ENCODE data around the gene MAPRE2. TPM values are rescaled to one million over a fixed set of nuclear protein-coding genes. Genes with fewer than 3 reads are reported as not detected.

Gene MAPRE2
- total RNA-seq, 1 experiment from 2014 or later, result 29.4 TPM

- Mint-ChIP-seq H3K9me3 (no peaks in the 10 kb centered on the region), H3K27ac (peak overlapping the region in 1 of 3 experiments; percentile 23; a peak in 2 of 7 replicates), H3K27me3 (ENCODE audit: low read depth) (no peaks in the 10 kb centered on the region), H3K4me3 (peak overlapping the region in 1 of 2 experiments; percentile 10; a peak in 1 of 5 replicates), H3K4me1 (peaks cover 20 to 29% of the 10 kb centered on the region in 2 experiments), H3K36me3 (ENCODE audit: insufficient read depth in 1 of 3, low read depth in 3 of 3) (peaks cover 4 to 5% (median 5%) of the 10 kb centered on the region in 3 experiments)
- Histone ChIP-seq H3K9me3 (ENCODE audit: control insufficient read depth, low read depth, low read length) (no peaks in the 10 kb centered on the region), H3K9ac (ENCODE audit: extremely low read depth, insufficient read length, low read length) (no peak overlapping the region), H2AFZ (ENCODE audit: low read length) (no peak overlapping the region), H2AK5ac (ENCODE audit: insufficient read length, low read length) (no peak overlapping the region), H3K18ac (ENCODE audit: insufficient read length, low read depth, low read length) (peak overlapping the region; percentile 34), H2BK20ac (ENCODE audit: low read depth, low read length, poor library complexity, severe bottlenecking) (no peak overlapping the region), H4K91ac (ENCODE audit: insufficient read length, low read depth, low read length) (no peak overlapping the region), H4K8ac (replicated peaks; ENCODE audit: insufficient read length, low read depth, low read length) (no peak overlapping the region), H3K27me3 (ENCODE audit: insufficient read depth, low read length) (no peaks in the 10 kb centered on the region), H3K4ac (ENCODE audit: low read depth, low read length) (no peak overlapping the region), H2BK15ac (ENCODE audit: low read depth, low read length) (no peak overlapping the region), H3K4me1 (ENCODE audit: insufficient read depth, low read length) (peaks cover 6% of the 10 kb centered on the region), H2BK120ac (ENCODE audit: low read depth, low read length, poor library complexity, severe bottlenecking) (no peak overlapping the region), H3K27ac (ENCODE audit: insufficient read length, low read depth, low read length) (no peak overlapping the region), H3K79me1 (ENCODE audit: insufficient read depth, low read depth, low read length, poor library complexity, severe bottlenecking) (peaks cover 6% of the 10 kb centered on the region), H3K14ac (ENCODE audit: insufficient read depth, low read length) (no peak overlapping the region), H2BK12ac (ENCODE audit: insufficient read length, low read depth, low read length) (no peak overlapping the region), H3K4me2 (ENCODE audit: insufficient read depth, insufficient read length, low read length) (no peak overlapping the region), H3K56ac (ENCODE audit: insufficient read length, low read depth, low read length) (no peak overlapping the region), H3K23me2 (ENCODE audit: insufficient read length, low read depth, low read length, poor library complexity, severe bottlenecking) (no peaks in the 10 kb centered on the region), H3T11ph (ENCODE audit: low read length) (no peak overlapping the region), H4K5ac (ENCODE audit: insufficient read length, low read depth, low read length) (no peak overlapping the region), H3K23ac (ENCODE audit: insufficient read length, low read depth, low read length) (no peak overlapping the region), H3K79me2 (ENCODE audit: insufficient read depth, low read length) (peaks cover 6% of the 10 kb centered on the region; the same call in 1 of the 2 replicates), H4K20me1 (ENCODE audit: control insufficient read depth, insufficient read depth, insufficient read length) (no peaks in the 10 kb centered on the region), H2BK5ac (ENCODE audit: insufficient read length, low read length) (no peak overlapping the region)
- DNase-seq, result no peak
- TF ChIP-seq CTCF (conservative IDR thresholded peaks at IDR 0.05), result no peak
- WGBS (ENCODE audit: extremely low coverage, insufficient read length, low lambda C conversion rate), result no CpG with 5 or more reads among the region's 2 CpGs
Observed at GRCh38 chr18:35050705-35051195, 9.5 kb downstream of the MAPRE2 start.

Measured in H9 (cell line).